Vagina (tissue), 2 donors: ENCODE results near the gene PPTC7.

Experiments used
- POLR2A ChIP-seq, 2 donors: fragments of 450-650 bp; IDR thresholded peaks; one replicate each; pipeline ENCODE4 v1.6.1; 2017; ENCODE audit warnings: antibody characterized with exemption in 2 of 2, mild to moderate bottlenecking in 2 of 2, moderate library complexity in 2 of 2
- TF ChIP-seq, protein P1 (sequence below), 3 experiments: fragments of 450-650 bp in 2 of 3; fragments of 200-600 bp in 1 of 3; sonication (generic) in 1 of 3; IDR thresholded peaks; one replicate each; pipeline ENCODE4 v1.5.1; 2017 to 2019; ENCODE audit warnings: antibody characterized with exemption in 3 of 3, mild to moderate bottlenecking in 2 of 3, moderate library complexity in 2 of 3

GRCh38 chr12:110540048-110540447 is 43.1 kb downstream of the PPTC7 start:
- TF ChIP-seq POLR2A (IDR thresholded peaks at IDR 0.05), result no peak
- TF ChIP-seq, protein P1, sequence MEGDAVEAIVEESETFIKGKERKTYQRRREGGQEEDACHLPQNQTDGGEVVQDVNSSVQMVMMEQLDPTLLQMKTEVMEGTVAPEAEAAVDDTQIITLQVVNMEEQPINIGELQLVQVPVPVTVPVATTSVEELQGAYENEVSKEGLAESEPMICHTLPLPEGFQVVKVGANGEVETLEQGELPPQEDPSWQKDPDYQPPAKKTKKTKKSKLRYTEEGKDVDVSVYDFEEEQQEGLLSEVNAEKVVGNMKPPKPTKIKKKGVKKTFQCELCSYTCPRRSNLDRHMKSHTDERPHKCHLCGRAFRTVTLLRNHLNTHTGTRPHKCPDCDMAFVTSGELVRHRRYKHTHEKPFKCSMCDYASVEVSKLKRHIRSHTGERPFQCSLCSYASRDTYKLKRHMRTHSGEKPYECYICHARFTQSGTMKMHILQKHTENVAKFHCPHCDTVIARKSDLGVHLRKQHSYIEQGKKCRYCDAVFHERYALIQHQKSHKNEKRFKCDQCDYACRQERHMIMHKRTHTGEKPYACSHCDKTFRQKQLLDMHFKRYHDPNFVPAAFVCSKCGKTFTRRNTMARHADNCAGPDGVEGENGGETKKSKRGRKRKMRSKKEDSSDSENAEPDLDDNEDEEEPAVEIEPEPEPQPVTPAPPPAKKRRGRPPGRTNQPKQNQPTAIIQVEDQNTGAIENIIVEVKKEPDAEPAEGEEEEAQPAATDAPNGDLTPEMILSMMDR (IDR thresholded peaks at IDR 0.05), result no peak
